ENCODE data around the gene DMRT1.

DMRT1 gene

GRCh38 chr9:1007312-1007711 is 165.8 kb downstream of the DMRT1 start:
- Mint-ChIP-seq H3K27me3 (peaks cover 46% of the 10 kb centered on the region), H3K27ac (no peak overlapping the region), H3K36me3 (ENCODE audit: low read depth) (no peaks in the 10 kb centered on the region), H3K4me3 (no peak overlapping the region), H3K4me1 (ENCODE audit: low read depth) (peaks cover 6% of the 10 kb centered on the region), H3K9me3 (no peaks in the 10 kb centered on the region)

- Mint-ChIP-seq H3K27me3 (peaks cover 46% of the 10 kb centered on the region), H3K27ac (no peak overlapping the region), H3K4me3 (no peak overlapping the region), H3K9me3 (no peaks in the 10 kb centered on the region), H3K4me1 (ENCODE audit: low read depth) (peaks cover 6% of the 10 kb centered on the region), H3K36me3 (ENCODE audit: low read depth) (no peaks in the 10 kb centered on the region)
Measured at GRCh38 chr9:1008216-1008615, 166.7 kb downstream of the DMRT1 start.

- no peaks in the 10 kb centered on the region for H3K9me3 Mint-ChIP-seq
- H3K27ac Mint-ChIP-seq = no peak overlapping the region
- peaks cover 6% of the 10 kb centered on the region for H3K4me1 Mint-ChIP-seq (ENCODE audit: low read depth)
- H3K4me3 Mint-ChIP-seq = no peak overlapping the region
- H3K27me3 Mint-ChIP-seq = peaks cover 43% of the 10 kb centered on the region
- no peaks in the 10 kb centered on the region for H3K36me3 Mint-ChIP-seq (ENCODE audit: low read depth)
Measured at GRCh38 chr9:1009101-1009707, 167.7 kb downstream of the DMRT1 start.

GRCh38 chr9:1013021-1013420 is 171.5 kb downstream of the DMRT1 start:
- no peaks in the 10 kb centered on the region for H3K36me3 Mint-ChIP-seq (ENCODE audit: low read depth)
- no peaks in the 10 kb centered on the region for H3K4me1 Mint-ChIP-seq (ENCODE audit: low read depth)
- H3K4me3 Mint-ChIP-seq = no peak overlapping the region
- H3K27ac Mint-ChIP-seq = no peak overlapping the region
- peaks cover 27% of the 10 kb centered on the region for H3K27me3 Mint-ChIP-seq
- H3K9me3 Mint-ChIP-seq = no peaks in the 10 kb centered on the region

- H3K27me3 Mint-ChIP-seq = peaks cover 27% of the 10 kb centered on the region
- no peaks in the 10 kb centered on the region for H3K9me3 Mint-ChIP-seq
- H3K27ac Mint-ChIP-seq = no peak overlapping the region
- no peaks in the 10 kb centered on the region for H3K36me3 Mint-ChIP-seq (ENCODE audit: low read depth)
- no peak overlapping the region for H3K4me3 Mint-ChIP-seq
- no peaks in the 10 kb centered on the region for H3K4me1 Mint-ChIP-seq (ENCODE audit: low read depth)
Measured at GRCh38 chr9:1014225-1014624, 172.7 kb downstream of the DMRT1 start.

- H3K4me3 Mint-ChIP-seq = no peak overlapping the region
- H3K27ac Mint-ChIP-seq = no peak overlapping the region
- H3K4me1 Mint-ChIP-seq (ENCODE audit: low read depth) = no peaks in the 10 kb centered on the region
- no peaks in the 10 kb centered on the region for H3K9me3 Mint-ChIP-seq
- H3K27me3 Mint-ChIP-seq = peaks cover 25% of the 10 kb centered on the region
- H3K36me3 Mint-ChIP-seq (ENCODE audit: low read depth) = no peaks in the 10 kb centered on the region
Measured at GRCh38 chr9:1014640-1015039, 173.1 kb downstream of the DMRT1 start.

- Mint-ChIP-seq H3K36me3 (ENCODE audit: low read depth) (no peaks in the 10 kb centered on the region), H3K4me3 (no peak overlapping the region), H3K27ac (no peak overlapping the region), H3K9me3 (peaks cover 3% of the 10 kb centered on the region), H3K27me3 (peaks cover 30% of the 10 kb centered on the region), H3K4me1 (ENCODE audit: low read depth) (no peaks in the 10 kb centered on the region)
Measured at GRCh38 chr9:1018121-1018520, 176.6 kb downstream of the DMRT1 start.
